Epithelial cell of proximal tubule (primary cell): ENCODE results near the gene ACTR8. TPM values are rescaled to one million over a fixed set of nuclear protein-coding genes. Genes with fewer than 3 reads are reported as not detected.

ENCODE experiments used
- DNase-seq: peaks from one replicate; pipeline ENCODE4 v3.0.0-alpha.2; 2011; ENCODE audit warnings: low read depth
- H3K4me3 ChIP-seq: 2 replicates; pipeline ENCODE4 v1.5.1; 2011; ENCODE audit warnings: low read depth, mild to moderate bottlenecking, low read length
- CTCF ChIP-seq: conservative IDR thresholded peaks from 2 replicates; pipeline ENCODE4 v1.5.1; 2012; ENCODE audit warnings: low read depth, mild to moderate bottlenecking, low read length
- total RNA-seq: library from RNA; depleted of rRNA; stranded (reverse); fragments of >200 nt; gene quantifications from 2 replicates; pipeline ENCODE4 v1.2.3, GENCODE V29; 2015

The ACTR8 gene
- total RNA-seq, 1 donor from 2014 or later, result 23.2 TPM

GRCh38 chr3:53826048-53826447 is 55.9 kb downstream of the ACTR8 start:
- no peak for TF ChIP-seq CTCF
- H3K4me3 ChIP-seq, result no peak overlapping the region
- no peak for DNase-seq

- no peak for DNase-seq
- TF ChIP-seq CTCF, result no peak
Measured at GRCh38 chr3:53824795-53825194, 57.2 kb downstream of the ACTR8 start.

GRCh38 chr3:53823956-53824657 is 57.8 kb downstream of the ACTR8 start:
- no peak overlapping the region for H3K4me3 ChIP-seq
- TF ChIP-seq CTCF, result no peak

More at GRCh38 chr3:53824795-53825194, 57.2 kb downstream of the ACTR8 start:
- H3K4me3 ChIP-seq, result no peak overlapping the region

GRCh38 chr3:53823026-53823955 is 58.7 kb downstream of the ACTR8 start:
- no peak for TF ChIP-seq CTCF
- DNase-seq, result no peak
- H3K4me3 ChIP-seq, result no peak overlapping the region

More at GRCh38 chr3:53823956-53824657, 57.8 kb downstream of the ACTR8 start:
- no peak for DNase-seq

- TF ChIP-seq CTCF, result no peak
- DNase-seq, result no peak
- no peak overlapping the region for H3K4me3 ChIP-seq
Measured at GRCh38 chr3:53822331-53822741, 59.6 kb downstream of the ACTR8 start.

- no peak overlapping the region for H3K4me3 ChIP-seq
- DNase-seq, result no peak
- TF ChIP-seq CTCF, result no peak
Measured at GRCh38 chr3:53821631-53822121, 60.3 kb downstream of the ACTR8 start.
